ENCODE results near the gene ACSL1. TPM values are rescaled to one million over a fixed set of nuclear protein-coding genes. Genes with fewer than 3 reads are reported as not detected.
A peak's percentile ranks its signal among the peaks of the same experiment; 100 is the strongest.

ACSL1 gene
- total and polyA plus RNA-seq, 9 of the 15 experiments (the other 6 are each of a cell fraction or from before 2014, with no cell fraction given), result 6.7 to 24.1 (median 15.0) TPM

GRCh38 chr4:184733654-184734524 is 91.9 kb downstream of the ACSL1 start, which contains the start of gene CENPU (continued):
- peak; percentile 79; the same call in 1 of the 2 replicates for TF ChIP-seq GATAD2A (IDR thresholded peaks at IDR 0.05)
- peak; percentile 98 for TF ChIP-seq RBFOX2 (IDR thresholded peaks at IDR 0.05; ENCODE audit: low read depth, low read length)
- TF ChIP-seq HNRNPUL1 (IDR thresholded peaks at IDR 0.05; ENCODE audit: low read length), result no peak
- peak; percentile 64 for TF ChIP-seq ZNF384 (IDR thresholded peaks at IDR 0.05; ENCODE audit: low read depth, low read length)
- peak; percentile 86 for TF ChIP-seq ZNF589 (CRISPR knock-in tag; IDR thresholded peaks at IDR 0.05; ENCODE audit: low read depth)
- peak; percentile 64; the same call in 1 of the 2 replicates for TF ChIP-seq BHLHE40 (IDR thresholded peaks at IDR 0.05; ENCODE audit: low read length)
- no peak for TF ChIP-seq HMG20B (CRISPR knock-in tag; IDR thresholded peaks at IDR 0.05)
- TF ChIP-seq NCOA1 (IDR thresholded peaks at IDR 0.05; ENCODE audit: low read depth), result peak; percentile 58; the same call in 1 of the 2 replicates
- TF ChIP-seq HSF4 (CRISPR knock-in tag; IDR thresholded peaks at IDR 0.05; ENCODE audit: borderline replicate concordance), result no peak
- TF ChIP-seq BCL6 (CRISPR knock-in tag; IDR thresholded peaks at IDR 0.05), result no peak
- no peak for TF ChIP-seq SMAD2 (IDR thresholded peaks at IDR 0.05; ENCODE audit: low read depth, low read length)
- peak; percentile 75 for TF ChIP-seq RBM25 (IDR thresholded peaks at IDR 0.05; ENCODE audit: low read depth, low read length, severe bottlenecking)
- TF ChIP-seq IFI16 (CRISPR knock-in tag; IDR thresholded peaks at IDR 0.05), result no peak
- peak; percentile 81 for TF ChIP-seq ZBTB40 (IDR thresholded peaks at IDR 0.05)
- TF ChIP-seq ZBTB40 (CRISPR knock-in tag; IDR thresholded peaks at IDR 0.05), result no peak
- TF ChIP-seq KDM1A (IDR thresholded peaks at IDR 0.05), result no peak
- TF ChIP-seq VEZF1 (CRISPR knock-in tag; IDR thresholded peaks at IDR 0.05), result peak; percentile 78

Data from K562 (cell line).